Raji (cell line): ENCODE data around the gene GPBP1L1.

Source experiments
- POLR2A ChIP-seq: IDR thresholded peaks from 2 replicates; pipeline ENCODE4 v1.6.1; 2011; ENCODE audit warnings: low read depth, low read length, control low read depth; ENCODE audit not compliant: insufficient read depth

Gene GPBP1L1

DNA sequence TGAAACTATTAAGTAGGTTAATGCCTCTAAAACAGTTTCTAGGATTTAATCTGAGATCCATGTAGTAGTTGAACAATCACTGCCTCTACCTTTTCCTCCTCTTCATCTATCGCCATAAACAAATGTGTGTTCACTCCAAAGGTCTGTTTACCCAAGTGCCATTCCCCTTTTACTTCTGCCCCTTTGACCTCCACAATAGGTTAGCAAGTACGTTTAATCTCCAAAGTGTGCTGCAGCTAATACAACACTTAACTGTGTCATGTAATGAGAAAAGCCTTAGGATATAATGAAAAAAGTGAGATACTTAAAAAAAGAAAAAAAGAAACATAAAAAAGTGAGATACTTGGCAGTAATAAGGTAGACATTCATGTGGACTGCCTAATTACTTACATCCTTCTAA, 28.2 kb downstream of the GPBP1L1 start:
- TF ChIP-seq POLR2A = no peak

DNA sequence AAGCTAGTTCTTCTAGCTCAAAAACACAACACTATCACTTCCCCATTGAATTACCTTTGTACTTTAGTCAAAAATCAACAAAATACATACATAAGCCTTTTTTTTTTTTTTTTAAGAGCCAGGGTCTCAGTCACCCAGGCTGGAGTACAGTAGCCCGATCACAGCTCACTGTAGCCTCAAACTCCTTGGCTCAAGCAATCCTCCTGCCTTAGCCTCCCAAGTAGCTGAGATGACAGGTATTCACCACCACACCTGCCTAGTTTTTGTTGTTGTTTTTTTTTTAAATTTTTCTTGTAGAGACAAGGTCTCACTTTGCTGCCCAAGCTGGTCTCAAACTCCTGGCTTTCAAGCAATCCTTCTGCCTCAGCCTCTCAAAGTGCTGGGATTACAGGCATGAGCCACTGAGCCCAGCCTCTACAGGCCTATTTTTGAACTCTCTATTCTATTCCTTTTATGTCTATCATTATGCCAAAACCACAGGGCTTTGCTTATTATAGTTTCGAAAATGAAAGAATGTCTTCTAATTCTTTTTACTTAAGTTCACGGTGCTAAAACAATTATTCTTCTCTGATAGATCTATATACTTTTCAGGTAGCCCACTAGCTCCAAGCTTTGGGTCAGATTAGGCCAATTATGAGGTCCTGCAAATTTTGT, 29.6 kb downstream of the GPBP1L1 start:
- TF ChIP-seq POLR2A = no peak

DNA sequence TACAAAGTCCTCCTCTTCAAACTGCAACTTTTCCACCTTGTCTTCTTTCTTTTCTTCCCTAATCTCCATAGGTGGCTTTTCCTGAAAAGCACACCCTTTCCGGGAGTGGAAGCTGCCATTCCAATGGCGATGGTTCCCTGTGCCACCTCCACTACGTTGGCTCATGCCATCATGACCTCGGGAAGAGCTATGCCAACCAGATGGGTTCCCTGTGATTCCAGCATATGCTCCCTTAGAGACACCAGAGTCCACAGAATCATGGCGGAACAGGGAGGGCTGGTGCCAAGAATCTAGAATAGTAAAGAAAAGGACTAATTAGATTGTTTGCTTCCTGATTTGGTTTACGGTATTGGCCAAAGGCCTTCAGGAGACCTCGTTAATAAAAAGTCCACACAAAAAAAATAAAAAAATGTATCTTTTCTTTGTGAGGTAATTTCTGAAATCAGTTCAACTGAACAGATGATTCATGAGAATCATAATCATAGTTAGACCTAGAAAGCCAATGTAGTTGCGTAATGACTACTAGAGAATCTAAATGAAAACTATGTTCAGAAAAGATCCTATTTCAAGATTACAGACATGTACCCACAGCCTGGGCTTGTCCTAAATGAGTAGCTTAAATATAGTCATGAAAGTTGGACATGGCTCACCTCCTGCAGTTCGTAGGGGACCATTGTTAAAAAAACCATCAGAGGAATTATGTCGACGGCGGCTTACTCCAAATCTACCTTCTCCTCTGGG, 31.6 kb downstream of the GPBP1L1 start:
- TF ChIP-seq POLR2A = no peak

DNA sequence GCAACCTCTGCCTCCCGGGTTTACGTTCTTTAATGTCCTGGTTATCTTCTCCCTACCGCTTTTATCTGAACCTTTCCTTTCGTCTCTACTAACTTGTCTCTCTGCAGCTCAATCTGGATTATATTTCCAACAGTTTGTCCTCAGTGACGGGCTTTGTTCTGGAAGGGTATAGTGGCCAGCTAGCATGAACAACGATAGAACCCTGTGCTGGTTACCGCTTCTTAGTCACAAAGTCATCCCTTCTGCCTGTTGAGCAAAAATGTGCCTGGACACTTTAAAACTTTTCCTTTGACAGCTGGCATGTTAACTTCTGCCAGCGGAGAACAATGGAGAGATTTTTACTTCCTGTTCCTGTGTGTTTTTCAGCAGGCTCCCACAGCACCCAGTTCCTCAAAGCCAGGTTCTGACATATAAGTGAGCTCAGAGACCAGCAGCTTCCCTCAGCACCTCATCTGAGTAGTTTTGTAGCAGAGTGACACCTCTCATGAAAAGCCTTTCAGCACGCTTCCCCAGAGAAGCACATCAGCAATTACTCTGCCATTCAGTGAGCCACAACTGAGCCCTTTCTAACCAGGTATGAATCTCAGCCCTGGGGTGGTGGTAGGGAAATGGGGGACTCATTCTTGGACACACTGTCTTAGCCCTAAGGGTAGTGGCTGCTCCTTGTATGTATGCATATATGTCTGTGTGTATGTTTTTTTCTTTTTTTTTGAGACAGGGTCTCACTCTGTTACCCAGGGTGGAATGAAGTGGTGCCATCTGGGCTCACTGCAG, 38.9 kb downstream of the GPBP1L1 start:
- TF ChIP-seq POLR2A = no peak

DNA sequence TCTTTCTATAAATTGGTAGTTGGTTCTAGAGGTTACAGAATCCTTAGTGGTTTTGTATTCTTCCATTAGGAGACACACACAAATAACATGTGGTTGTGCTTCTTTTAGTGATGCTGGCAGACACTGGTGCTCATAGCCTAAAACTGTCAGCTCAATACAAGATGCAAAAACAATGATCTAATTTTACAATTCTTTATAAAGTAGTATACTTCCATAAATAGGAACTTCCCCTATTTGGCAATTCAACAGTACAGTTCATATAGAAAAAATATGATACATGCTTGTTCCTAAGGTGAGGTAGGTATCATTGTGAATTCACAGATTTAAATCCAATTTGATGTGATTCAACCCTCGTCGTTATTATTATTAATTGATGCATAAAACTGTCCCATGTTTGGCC, 41.7 kb downstream of the GPBP1L1 start:
- no peak for TF ChIP-seq POLR2A

DNA sequence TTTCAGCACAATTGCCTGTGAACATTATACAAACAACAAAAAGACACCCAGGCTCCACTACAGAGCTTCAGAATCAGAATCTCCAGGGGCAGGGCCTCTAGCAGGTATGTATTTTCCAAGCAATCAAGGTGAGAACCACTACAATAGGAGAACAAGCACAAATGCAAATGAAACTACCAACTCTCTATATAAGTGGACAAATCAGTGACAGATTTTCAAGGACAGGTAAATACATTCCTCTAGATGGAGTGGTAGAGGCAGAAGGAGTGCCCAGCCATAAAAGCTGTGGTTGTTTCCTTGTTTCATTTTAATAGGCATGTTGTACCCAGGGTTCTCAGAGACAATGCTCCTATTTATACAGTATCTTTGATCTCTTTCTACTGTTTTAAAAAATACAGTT, 42.4 kb downstream of the GPBP1L1 start:
- no peak for TF ChIP-seq POLR2A

DNA sequence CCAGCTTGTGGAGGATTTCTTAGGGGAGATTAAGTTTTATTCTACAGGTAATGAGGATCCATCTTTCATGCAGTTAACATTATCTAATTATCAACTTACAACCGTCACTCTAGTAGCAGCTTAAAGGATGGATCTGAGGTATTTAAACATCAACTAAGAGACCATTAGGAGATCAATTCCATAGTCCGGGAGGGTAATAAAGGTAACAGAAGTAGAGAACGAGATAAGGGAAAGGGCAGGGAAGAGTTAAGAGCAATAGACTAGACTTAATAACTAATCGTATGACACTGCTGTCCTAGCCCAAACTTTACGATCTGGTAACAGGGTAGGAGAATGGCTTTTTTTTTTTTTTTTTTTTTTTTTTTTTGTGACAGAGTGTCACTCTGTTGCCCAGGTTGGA, 43.0 kb downstream of the GPBP1L1 start:
- no peak for TF ChIP-seq POLR2A

DNA sequence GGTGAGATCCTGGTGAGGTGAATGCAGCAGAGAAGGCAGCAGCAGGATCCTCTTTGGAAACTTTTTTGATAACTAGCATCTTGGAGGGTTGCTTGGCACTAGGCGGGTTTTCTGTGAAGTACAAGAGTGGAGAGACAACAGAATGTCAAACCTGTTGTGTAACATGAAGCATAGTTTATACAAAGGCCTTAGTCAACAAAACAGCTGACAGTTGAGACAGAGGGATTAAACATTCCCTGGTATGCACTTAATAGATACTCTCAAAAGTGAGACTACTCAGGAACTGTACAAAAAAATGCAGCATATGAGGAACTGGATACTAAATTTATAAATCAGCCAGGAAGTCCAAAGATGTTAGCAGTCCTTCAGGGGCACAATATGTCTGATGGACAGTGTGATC, 46.0 kb downstream of the GPBP1L1 start:
- no peak for TF ChIP-seq POLR2A

DNA sequence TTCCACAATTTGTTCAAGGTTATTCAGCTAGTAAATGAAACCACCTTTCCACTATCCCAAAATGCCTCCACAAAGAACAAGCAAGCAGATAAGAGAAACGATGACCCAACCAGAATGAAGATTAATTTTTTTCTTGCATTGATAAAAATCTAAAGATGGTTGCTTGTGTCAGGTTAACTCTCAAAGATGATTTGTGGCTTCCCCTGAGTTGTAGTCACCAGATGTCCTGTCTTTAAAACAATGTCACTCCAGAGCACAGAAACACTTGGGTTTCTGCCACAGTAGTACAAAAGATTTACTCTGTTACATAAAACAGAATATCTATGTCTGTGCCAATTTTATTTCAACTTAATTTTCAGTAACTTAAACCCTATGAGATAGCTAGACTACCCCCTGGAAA, 51.1 kb downstream of the GPBP1L1 start:
- TF ChIP-seq POLR2A = no peak

DNA sequence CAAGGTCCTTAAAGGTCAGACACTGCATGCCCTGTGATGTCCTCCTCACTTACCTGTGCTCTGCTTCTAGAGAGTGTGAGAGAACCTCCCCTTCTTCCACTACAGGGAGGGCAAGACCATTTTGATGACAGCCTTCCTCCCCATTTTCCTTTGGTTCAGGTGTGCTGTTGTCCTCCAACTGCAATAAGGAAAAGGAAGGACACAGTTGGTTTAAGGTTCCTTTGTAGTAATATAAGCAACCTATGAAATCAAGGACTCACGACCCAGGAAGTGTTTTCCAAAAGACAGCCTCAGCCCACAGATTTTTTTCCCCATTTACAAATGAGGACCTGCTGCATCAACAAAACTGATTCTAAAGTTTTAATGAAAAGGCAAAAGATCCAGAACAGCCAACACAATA, 55.9 kb downstream of the GPBP1L1 start:
- TF ChIP-seq POLR2A = no peak

DNA sequence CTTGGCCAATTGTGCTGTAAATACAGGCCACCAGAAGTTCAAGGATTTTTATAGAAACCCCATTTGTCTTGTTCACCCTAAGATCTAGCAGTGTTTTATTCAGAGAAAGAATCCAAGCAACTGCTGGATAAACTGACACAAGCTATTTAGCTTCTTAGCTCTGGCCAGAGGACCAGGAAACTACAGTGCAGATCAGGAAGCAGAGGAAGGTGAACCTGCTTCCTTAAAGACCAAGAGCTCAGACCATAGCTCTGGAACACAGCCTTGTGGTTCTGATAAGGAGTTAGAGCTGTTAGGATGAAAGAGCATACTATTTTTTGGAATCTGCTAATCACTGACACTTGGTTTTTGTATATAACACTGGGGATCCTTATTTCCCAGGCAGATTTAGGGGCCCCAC, 57.3 kb downstream of the GPBP1L1 start:
- TF ChIP-seq POLR2A = no peak

DNA sequence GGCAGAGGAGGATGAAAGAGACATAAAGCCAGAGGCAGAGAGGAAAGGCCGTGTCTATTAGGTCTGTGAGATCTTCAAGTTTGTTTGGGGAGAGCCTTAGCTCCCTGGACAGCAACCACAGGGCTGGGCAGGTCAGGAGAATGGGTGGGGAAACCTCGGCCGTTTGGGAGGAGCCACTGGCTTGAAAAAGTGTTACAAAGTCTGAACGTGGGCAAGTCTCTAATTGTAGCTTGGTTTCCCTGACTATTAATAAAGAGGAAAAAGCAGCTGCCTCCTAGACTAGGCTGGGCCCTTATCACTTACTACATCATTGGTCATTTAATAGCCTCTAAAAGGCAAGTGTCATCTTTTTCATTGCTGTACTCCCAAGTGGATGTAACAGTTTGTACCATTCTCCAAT, 62.4 kb downstream of the GPBP1L1 start, which contains the start of gene CCDC17:
CCDC17 (minus strand) TSS at position 83 of the 400 bp plus-strand sequence. CDS start 145 bp downstream, outside the sequence.
- TF ChIP-seq POLR2A = no peak

DNA sequence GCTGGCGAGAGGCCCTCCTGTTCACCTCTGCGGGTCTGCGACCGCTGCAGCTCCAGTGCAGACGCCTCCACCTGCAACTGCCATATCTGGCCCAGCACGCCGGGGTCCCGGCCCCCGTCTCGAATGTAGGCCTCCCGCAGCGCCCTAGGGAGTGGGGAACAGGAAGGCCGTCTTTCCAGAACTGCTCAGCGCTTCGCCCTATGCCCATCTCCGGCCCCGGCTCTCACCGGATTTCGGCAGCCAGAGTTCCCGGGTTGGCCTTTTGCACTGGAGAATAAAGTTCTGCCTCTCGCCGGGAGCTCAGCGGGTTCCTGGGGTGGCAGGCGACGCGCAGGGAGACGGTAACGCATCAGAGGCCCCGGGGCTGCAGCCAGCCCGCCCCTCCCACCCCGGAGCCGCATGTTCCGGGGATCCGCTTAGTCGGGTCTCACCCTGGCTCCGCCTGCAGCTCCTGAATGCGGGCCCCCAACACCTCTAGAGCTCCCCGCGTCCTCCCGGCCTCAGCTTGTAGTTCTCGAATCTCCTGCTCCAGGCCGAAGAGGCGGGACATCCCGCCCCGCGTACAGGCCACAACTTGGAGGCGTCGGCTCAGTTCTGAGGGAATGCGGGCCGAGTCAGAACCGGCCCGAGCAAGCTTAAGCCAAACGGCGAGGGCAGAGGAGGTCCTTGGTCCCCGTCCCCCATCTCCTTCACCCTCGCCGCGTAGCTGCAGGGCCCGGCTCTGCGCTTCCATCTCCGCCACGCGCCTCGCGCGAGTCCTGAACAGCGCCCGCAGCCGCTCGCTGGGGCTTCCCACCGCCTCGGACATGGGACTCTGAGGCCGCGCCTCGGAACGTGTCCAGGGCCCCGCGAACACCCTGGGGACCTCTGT, 63.6 kb downstream of the GPBP1L1 start:
- TF ChIP-seq POLR2A = no peak

DNA sequence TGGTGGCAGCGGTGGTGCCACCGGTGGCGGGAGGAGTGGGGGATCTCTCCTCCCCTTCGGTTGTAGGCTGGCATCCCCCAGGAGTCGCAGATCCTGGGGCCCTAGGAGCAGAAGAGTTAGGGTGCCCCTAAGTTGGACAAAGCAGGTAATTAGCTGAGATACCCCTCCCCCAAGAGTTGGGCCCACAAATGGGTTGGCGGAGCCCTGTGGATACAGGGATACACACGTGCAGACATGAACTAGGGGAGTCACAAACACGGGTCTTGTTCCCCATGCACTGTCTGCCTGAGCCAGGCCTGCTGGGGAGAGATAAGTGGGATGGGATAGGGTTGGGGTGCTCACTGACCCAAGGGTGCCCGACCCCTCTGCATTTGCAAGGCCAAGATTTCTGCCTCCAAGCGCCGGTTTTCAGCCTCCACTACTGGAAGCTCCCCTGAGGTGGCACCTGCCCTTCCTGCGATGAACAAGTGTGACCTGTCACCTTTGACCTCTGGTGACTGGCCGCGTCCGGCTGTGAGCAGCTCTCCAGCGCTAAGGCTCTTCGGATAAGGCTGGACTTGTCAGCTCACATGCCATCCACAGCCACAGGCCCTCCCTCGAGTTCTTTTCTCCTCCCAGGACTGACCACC, 64.3 kb downstream of the GPBP1L1 start:
- TF ChIP-seq POLR2A = no peak

DNA sequence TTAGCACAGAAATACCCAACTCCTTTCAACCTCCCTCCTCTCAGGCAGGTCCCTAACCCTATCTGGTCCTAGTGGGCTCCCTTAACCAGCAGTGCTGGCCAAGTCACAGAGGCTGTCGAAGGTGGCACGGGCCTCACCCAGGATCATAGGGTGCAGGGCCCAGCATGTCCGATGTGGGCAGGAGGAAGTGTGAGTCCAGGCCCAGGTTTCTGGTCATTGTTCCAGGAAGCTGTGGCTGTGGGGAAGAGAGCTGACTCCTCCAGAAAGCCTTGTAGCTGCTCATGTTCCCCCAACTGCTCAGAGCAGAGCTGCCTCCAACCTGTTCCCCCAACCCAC, 64.9 kb downstream of the GPBP1L1 start:
- TF ChIP-seq POLR2A = no peak
